Measurements from ENCODE around the gene CBX8.

Gene CBX8

DNA sequence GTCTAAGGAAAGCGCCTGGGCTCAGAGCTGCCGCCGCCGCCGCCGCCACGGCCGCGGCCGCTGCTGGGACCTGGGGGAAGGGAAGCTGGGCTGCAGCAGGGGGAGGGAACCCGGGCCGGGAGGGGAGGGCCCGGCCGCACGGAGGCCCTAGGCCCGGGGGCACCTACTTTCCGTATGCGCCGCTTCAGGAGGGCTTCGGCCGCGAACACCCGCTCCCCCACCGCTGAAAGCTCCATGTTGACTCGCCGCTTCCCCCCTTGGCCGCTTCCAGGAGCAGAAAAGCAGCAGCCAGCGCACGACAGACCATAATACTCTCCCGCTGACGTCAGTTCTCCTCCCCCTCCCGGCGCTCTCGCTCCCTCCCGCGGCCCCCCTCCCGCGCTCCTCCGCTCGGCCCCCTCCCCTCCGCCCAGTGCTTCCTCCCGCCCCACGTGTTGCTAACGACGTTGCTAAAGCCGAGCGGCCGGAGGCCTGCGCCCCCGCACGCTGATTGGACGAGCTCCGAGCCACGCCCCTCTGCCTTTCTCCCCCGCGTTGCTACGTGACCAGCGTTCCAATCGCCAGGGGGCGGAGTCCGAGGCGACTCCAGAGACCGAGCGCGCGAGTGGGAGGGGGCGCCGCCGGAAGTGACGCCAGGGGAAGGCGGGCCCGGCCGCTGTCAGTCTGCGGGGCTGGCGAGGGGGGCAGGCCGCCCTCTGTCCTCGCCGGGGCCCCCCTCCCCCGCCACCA is at the start of gene CBX8:
Gene CBX8 (minus strand): TSS at position 315 of the 729 bp plus-strand sequence. CDS start 79 bp downstream, at position 236.
- DNase-seq = peak; percentile 99

DNA sequence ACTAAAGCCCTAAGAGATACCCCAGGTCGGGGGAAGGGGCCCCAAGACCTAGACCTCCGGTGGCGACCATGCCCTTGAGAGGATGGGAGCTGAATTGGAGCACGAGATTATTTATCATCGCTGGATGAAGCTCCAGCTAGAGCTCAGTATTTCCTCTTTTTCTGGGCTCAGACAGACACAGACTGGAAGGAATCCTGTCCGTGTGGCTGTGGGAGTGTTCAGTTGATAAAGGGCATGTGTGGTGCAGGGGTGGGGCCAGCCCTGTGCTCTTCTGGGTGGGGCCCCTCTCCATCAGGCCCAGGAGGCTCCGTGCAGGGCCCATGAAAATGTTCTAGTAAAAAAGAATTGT is 48.7 kb upstream of the CBX8 start:
- DNase-seq = no peak

DNA sequence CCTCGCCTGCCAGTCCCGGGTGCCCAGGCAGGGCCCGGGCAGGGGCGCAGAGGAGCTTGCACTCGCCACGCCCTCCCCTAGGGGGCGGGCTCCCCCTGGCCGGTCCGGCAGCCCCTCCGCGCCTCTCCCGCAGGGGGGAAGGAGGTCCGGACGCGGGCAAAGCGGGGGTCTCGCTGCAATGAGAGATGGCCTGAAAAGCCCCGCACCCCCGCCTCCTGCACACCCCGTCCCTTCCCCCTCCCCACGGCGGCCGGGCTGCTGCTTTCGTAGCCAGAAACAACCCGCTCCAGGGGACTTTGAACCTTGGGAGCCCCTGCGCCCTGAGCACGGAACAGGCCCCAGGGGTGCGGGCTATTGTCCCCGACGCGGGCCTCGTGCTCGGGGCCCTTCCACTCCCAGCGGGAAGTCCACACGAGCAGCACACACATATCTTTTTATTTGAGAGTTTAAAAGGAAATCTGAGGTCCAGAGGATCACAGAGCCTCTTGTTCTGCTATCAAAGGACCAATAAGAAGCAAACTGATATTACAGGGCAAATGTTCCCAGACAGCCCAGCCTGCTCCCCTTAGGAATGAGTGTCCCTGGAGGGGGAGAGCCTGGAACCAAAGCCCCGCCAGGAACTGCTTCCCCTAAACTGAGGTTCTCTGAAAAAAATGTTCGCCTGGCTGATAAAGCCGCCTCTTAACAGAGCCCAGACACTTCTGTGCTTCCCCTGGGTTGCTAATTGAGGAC is 48.2 kb upstream of the CBX8 start:
- no peak for DNase-seq

DNA sequence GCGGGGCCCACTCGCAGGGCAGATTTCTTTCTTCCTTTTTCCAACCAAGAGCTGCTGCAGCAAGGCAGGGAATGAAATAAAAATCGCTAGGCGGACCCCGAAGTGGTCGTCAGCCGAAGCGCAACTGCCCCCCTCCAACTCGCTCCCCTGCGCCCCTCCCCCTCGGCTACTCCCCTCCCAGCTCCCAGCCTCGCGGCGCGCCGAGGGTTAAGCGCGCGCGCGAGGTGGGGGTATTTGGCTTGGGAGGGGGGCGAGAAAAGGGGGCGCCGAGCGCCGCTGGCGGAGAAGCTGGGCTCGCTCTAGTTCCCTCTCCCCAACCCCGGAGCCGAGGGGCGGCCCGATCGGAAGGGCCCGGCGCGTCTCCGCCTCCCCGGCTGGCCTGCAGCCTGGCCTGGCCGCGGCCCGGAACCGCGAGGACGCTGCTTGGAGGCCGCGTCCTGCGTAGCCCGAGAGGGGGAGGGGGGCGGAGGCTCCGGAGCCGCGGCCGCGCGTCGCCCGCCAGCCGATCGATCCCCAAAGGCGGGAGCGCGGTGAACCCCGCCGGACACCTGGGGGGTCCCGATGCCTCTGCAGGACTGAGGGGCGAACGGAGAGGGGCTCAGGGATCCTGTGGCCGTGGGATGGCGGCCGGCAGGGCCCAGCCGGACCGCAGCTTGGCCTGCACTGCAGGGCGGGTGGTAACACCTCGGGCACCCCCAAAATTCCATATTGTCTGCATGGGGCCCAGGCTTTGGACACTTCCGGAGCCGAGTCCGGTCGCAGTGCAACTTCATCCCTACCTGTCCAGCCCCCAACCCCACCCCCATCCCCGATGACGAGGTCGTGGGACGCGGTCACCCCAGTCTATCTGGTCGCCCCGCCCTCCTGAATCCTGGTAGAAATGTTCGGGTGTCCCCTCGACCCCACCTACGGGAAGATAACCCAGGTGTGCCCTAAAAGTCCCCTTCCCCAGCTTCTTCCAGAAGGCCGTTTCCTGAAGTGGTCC is 47.2 kb upstream of the CBX8 start:
- no peak for DNase-seq

DNA sequence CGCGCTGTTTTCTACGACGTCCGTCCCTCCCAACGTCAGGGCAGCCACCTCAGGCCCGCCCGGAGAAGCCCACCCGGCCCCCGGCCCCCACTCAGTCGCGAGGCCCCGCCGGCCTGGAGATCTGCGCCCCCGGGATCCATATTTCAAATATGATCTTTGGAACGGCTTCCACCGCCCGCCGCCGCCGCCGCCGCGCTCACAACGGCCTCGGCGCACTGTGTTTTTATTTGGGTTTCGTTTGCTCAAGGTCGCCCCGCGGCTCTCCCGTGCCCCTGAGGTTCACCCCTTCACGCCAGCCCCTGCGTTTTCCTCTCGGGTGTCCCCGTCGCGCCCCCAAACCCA is 46.6 kb upstream of the CBX8 start:
- no peak for DNase-seq

DNA sequence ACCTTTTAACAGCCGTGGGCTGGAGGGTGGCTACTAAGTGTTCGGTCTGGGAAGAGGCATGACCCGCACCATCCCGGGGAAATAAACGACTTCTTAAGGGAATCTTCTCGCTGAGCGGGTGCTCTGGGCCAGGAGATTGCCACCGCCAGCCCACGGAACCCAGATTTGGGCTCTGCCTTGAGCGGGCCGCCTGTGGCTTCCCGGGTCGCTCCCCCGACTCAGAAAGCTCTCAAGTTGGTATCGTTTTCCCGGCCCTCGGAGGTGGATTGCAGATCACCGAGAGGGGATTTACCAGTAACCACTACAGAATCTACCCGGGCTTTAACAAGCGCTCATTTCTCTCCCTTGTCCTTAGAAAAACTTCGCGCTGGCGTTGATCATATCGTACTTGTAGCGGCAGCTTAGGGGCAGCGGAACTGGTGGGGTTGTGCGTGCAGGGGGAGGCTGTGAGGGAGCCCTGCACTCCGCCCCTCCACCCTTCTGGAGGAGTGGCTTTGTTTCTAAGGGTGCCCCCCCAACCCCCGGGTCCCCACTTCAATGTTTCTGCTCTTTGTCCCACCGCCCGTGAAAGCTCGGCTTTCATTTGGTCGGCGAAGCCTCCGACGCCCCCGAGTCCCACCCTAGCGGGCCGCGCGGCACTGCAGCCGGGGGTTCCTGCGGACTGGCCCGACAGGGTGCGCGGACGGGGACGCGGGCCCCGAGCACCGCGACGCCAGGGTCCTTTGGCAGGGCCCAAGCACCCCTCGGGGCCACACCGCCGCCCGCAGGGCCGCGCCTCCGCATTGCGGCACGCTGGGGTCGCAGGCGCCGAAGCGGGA is 46.0 kb upstream of the CBX8 start:
- DNase-seq = no peak

DNA sequence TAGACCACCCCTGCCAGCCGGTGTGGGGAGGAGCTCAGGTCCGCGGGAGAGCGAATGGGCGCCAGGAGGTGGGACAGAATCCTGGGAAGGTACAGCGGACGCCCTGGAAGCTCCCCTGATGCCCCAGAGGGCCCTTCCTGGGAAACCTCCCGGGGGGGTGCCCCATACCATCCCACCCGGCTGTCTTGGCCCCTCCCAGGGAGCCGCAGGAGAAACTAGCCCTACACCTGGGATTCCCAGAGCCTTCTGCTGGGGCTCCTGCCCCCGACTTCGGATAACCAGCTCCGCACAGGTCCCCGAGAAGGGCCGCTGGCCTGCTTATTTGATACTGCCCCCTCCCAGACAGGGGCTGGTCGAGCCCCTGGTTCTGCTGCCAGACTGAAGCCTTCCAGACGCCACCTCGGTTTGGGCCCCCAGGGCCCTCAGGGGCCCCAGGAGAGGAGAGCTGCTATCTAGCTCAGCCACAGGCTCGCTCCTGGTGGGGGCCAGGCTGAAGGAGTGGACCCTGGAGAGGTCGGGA is 45.3 kb upstream of the CBX8 start:
- no peak for DNase-seq

DNA sequence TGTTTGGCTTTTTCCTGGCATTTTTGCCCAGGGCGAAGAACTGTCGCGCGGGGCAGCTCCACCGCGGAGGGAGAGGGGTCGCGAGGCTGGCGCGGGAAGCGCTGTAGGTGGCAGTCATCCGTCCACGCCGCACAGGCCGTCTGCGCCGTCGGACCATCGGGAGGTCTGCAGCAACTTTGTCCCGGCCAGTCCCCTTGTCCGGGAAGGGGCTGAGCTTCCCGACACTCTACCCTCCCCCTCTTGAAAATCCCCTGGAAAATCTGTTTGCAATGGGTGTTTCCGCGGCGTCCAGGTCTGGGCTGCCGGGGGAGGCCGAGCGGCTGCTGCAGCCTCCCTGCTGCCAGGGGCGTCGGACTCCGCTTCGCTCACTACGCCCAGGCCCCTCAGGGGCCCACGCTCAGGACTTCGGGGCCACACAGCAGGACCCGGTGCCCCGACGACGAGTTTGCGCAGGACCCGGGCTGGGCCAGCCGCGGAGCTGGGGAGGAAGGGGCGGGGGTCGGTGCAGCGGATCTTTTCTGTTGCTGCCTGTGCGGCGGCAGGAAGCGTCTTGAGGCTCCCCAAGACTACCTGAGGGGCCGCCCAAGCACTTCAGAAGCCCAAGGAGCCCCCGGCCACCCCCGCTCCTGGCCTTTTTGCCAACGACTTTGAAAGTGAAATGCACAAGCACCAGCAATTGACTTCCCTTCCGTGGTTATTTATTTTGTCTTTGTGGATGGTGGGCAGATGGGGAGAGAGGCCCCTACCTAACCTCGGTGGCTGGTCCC is 44.7 kb upstream of the CBX8 start:
- no peak for DNase-seq

DNA sequence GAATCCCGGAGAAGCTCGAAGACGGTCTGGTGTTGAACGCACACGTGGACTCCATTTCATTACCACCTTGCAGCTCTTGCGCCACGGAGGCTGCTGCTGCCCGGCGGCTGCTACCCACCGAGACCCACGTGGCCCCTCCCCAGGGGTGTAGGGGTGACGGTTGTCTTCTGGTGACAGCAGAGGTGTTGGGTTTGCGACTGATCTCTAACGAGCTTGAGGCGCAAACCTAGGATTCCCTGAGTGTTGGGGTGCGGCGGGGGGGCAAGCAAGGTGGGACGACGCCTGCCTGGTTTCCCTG is 44.1 kb upstream of the CBX8 start:
- DNase-seq = no peak

DNA sequence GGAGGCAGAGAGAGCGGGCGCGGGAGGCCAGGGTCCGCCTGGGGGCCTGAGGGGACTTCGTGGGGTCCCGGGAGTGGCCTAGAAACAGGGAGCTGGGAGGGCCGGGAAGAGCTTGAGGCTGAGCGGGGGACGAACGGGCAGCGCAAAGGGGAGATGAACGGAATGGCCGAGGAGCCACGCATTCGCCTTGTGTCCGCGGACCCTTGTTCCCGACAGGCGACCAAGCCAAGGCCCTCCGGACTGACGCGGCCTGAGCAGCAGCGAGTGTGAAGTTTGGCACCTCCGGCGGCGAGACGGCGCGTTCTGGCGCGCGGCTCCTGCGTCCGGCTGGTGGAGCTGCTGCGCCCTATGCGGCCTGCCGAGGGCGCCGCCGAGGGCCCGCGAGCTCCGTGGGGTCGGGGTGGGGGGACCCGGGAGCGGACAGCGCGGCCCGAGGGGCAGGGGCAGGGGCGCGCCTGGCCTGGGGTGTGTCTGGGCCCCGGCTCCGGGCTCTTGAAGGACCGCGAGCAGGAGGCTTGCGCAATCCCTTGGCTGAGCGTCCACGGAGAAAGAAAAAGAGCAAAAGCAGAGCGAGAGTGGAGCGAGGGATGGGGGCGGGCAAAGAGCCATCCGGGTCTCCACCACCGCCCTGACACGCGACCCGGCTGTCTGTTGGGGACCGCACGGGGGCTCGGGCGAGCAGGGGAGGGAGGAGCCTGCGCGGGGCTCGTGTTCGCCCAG is 43.6 kb upstream of the CBX8 start:
- DNase-seq = no peak

DNA sequence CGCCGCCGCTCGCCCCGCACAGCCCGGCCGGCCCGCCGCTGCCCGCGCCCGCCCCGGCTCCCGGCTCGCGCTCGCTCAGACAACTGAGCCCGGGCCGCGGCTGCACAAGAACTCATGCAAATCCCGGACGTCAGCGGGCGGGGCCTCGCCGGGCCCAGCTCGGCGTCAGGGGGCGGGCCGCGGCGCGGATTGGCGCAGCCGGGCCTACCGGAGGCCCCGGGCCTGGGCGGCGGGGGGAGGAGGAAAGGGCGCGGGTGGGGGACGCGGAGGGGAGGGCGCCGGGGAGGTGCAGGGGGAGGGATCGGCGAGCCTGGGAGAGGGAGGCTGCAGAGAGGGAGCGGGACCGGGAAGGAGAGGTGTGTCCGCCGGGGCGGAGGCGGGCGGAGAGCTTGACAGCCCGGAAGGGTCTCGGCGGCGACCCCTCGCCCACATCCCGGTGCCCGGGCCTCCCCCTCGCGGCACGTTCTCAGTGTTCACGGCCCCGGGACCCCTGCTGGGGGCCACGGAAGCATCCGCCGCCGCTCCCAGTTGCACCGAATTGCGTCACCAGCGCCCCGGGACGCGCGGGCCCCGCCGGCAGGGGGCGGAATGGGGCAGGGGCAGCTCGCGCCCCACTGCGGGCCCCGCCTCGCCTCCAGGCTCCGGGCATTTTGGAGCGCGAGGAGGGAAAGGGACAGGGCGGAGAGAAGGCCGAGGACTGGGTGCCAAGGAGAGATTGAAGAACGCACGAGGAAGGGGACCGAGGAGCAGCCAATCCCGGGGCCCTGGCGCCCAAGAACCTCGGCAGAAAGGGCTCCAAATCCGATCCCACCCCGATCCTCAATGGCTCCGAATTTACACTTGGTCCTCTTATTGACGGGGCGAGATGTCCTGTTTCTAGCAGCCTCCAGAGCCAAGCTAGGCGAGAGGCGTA is 42.7 kb upstream of the CBX8 start, which contains the start of gene CBX4:
Gene CBX4 (minus strand): TSS at position 85 of the 913 bp plus-strand sequence. CDS start 189 bp downstream, outside the sequence.
- peak; percentile 90 for DNase-seq

DNA sequence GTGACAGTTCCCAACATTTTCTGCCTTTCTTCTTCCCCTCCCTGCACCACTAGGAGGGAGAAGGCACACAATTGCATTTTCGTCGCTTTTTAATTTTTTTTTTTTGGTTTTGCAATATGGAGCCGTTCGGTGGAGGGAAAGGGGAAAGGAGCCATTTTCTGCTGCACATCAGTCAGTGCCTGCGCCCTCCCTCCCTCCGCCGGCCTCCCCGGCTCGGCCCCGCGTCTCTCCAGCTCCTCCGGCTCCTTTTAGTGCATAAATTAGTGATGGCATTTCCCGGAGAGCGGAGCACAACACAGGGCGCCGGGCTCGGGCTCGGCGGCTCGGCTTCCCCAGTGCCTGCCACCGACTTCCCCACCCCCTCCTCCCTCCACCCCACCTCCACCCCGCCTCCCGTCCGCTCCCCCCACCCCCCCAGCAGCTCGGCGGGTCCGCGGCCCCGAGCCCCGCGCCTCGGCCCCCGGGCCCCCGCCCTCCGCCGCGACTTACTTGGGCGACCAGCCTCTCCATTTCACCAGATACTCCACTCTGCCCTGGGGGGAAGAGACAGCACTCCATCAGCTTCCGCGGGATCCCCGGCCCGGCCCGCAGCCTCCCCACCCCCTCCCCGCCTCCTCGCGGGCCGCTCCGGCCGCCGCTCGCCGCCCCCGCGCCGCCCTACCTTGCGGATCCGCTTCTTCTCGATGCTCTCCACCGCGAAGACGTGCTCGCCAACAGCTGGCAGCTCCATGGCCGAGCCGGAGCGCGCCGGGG is 41.8 kb upstream of the CBX8 start:
- no peak for DNase-seq

DNA sequence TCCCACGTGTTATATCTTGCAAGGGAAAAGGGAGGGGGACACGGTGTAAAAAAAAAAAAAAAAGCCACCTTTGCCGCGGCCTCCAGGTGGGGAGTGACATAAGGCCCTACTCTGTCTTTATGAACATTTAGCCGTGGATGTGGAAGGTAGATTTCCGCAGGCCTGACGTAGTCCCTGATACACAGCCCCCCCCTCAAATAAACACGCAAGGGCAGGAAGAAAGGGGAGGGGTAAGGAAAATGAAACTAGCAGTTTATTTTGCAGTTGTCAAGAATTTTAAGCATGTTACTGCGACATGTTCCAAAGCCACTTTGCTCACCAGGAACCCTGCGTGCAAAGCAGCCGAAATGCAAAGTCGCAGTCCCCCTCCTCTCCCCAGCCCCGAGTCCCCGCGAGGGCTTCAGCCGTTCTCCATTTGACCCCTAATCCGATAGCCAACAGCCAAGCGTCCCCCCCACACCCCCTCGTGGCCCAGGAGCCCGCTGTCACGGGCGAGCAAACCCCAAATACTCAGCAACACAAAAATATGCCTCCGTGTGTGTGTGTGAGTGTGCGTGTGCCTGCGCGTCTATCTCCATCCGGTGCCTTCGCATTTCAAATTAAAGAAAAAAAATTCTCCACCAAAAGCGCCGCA is 41.1 kb upstream of the CBX8 start:
- no peak for DNase-seq

DNA sequence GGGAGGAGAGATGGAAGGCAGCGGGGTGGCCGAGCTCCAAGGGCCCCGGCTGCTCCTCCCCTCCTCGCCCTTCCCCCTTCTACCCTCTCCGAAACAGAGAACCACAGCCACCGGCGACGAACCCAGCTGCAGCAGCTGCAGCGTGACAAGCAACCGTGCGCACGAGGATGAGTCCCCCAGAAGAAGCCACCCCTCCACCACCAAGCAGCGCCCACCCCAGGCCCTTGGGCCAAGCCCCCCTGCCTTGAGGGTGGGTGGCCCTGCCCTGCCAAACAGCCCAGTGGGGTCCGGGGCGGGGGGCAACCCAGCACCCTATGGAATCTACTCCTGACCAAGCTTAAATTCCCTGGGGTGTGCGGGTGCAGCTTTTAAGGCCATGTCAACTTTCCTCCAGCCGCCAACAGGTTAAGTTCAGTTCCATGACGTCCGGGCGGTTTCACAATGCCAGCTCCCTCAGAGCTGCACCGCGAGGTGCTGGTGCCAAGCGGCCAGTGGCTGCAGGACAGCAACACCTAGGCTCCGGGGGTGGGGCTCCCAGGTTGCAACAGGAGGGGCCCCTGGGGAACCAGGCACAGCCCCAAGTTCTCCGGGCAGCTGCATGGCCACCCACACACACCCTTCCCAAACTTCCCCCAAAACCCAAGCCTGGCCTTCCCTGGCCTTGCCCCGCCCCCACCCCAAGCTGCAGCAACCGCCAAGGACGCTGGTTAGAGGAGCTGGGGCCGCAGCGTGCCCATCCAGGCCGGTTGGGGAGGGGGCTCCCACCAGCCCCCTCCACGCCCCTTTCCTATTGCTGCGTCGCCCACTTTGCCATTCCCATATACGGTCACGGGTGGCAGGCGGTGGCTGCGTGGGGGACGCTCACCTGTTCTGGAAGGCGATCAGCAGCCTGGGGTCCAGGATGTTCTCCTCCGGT is 40.4 kb upstream of the CBX8 start:
- DNase-seq = no peak

DNA sequence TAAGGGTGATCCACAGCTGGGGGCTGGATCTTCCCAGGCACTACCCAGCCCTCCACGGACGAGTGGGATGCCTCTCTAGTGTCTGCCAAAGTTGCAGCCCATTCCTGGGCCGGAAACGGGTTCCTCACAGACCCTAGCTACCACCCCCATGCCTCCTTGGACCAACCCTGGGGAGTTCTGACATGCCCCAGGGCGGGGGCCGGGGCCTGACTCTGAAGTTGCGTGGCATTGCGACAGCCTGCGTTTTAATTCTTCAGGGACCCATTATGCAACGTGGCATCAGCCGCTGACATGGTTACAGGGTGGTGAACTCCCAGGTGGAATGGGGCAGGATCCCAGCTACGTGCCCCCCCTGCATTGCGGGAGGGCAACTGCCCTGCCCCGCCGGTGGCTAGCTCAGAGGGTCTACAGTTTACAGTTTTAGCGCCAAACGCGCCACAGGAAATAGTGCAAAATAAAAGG is 39.7 kb upstream of the CBX8 start:
- DNase-seq = no peak

DNA sequence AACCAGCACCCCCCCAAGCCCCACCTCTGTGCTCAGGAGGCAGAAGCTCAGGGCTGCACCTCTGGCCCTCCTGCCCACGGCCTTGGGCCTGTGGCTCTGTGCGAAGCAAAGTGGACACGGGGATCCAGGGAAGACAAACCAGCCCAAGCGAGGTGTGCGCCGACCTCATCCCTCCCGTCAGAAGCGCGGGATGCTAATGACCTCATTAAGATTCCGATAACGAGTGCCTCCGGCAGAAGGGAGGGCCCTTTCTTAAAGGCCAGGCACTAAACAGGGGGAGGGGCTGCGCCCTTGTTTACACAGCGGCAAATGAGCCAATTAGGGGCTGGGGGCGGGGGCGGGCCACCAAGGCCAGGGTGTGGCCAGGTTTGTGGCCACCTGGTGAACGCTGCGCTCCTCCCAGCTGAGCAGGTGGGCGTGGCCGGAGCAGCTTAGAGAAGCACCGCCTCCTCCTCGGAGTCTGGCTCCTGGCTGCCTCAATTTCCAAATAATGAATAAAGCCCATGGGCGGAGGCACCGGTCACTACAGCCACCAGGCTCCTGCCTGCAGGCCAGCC is 39.2 kb upstream of the CBX8 start:
- DNase-seq = no peak

DNA sequence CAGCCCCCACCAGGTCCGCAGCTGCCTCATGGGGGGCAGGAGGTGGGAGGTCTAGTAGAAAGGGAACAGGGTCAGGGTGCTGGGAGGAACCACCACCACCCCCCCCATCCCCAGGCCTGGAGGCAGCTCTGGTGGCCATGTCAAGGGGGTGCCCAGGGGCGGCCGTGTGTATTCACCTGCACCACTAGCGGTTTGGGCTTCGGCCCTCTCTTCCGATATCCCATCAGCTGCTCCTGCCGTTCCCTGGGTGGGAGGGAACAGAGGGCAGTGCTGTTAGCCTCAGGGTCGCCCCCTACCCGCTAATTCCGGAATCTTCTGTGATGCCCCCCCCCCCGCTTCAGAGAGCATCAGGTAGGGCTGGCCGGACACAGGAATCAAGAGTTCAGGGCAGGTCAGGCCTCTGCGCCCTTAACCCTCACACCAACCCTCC is 38.6 kb upstream of the CBX8 start:
- DNase-seq = no peak
